NK-92 (cell line): ENCODE measurements around the gene HOXB4.

Experiments used
- DNase-seq: peaks from one replicate; lab custom pipeline; 2025; ENCODE audit not compliant: unreplicated experiment; lab: John Stamatoyannopoulos, UW

The HOXB4 gene

DNA sequence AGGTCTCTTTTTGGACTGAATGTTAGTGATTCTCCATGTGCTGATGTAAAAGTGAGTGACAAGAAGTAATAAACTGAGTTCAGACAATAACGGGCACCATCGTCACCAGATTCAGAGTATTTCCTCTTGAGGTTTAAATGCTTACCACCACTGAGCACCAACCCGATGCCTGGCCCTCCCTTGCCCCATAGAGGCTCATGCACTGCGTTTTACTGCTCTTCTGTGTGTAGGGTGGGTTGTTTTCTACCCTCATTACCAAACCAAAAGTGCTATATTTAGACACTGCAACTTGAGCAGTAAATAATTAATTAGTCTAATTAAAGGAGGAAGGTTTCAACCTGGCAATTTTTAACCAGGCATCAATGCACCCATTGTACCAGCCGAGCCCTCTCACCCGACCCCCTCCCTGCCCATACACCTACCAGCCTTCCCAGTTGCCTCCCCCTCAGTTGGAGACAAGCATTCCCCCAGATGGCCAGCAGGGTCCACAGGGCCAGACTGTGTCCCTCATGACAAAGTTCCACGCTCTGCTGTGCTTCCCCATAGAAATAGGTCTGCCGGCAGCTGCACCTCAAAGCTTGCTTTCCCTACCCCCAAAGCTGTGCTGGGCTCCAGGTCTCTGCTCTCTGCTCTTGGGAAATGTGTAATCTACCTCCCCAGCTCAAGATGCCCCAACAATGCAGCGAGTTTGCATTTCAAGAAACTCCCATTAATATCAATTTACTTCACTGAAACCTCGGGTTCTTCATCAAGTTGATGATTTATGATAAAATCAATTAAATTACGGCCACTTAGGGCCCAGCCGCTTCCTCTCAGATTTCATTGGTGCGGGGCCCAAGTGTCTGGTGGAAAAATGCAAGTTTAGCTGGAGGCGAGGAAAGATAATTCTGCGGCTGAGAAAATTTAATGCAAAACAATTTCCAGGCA is 16.0 kb downstream of the HOXB4 start:
- DNase-seq = no peak

DNA sequence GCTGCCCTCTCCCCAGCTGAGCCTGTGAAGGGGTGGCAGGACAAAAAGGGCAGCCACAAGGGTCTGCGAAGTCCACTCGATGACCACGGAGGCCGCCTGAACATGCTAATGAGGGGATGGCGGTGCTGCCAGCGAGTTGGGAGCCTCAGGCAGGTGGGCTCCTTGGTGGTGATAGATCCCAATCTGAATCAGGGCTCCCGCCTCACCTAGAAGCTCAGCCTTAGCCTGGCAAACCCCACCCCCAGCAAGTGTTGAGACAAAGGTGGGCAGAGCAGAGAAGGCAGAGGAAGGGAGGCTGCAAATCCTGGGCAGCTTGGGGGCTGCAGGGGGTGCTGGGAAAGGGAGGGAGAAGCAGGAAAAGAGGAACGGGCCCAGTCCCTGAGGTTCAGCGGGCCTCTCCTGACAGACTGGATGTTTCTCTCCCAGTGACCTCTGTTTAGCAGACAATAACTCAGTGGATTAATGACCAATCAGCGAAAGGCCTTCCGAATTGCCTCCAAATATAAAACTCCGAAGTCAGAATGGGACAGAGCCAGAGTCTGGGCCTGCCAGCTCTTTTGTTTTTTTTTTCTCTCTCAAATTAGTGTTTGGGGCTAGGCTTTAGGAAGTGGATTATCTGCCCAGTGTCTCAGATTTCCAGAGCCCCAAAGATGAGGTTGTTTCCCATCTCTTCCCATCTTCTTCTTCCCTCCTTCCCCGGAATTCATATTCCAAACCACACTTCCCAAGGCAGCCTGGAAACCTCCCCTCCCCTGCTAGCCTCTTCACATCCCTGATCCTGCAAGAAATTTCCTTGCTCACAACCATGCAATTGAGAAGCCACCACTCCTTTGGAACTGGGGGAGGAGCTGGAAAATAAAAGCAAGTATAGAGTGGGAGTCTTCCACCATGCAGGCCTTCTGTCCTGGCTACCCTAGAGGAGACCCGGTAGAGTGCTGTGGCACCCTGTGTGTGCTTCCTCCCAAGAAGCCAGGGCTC is 18.0 kb downstream of the HOXB4 start:
- DNase-seq = no peak

DNA sequence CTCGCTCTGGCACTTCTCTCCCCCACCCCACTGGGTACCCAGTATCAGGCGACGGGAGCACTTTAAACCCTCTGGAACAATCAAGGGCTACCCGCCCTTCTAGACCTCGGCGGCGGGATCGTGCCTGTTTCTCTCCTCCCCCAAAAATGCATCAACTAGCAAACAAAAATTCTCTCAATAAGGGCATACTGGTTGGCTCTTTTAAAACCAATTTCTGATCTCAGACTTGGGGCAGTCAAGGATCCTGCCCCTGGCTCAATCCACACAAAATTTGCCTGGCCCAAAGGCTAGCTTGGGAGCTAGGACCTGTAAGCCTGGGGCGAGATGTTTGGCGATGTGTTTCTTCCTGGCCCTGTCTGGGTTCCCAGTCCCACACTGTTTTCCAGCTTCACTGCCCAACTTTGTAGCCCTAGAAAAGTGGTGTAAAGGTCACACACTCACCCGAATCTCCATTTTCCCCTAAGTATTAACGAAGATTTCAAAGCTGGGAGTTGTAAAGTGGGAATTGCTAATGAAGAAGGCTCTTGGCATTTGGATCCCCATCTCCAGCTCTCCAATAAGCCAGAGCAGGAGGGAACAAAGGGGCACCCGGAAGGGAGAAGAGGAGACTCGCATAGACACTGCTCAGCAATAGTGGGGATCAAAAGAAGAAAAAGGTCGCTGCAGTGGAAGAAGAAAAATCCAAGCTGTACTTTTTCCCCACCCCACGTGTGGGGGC is 18.9 kb downstream of the HOXB4 start:
- DNase-seq = no peak

DNA sequence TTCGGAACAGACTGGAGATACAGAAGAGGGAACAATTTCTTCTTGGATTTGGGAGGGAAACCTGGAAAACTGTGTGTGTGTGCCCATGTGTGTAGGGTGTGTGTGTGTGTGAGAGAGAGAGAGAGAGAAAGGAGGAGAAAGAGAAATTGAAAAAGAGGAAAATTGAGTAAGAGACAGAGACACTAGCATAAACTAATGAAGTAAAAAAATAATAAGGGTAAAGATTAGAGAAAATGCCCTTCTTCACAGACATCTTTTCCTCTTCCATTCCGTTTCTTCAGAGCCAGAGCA is 19.4 kb downstream of the HOXB4 start:
- no peak for DNase-seq

DNA sequence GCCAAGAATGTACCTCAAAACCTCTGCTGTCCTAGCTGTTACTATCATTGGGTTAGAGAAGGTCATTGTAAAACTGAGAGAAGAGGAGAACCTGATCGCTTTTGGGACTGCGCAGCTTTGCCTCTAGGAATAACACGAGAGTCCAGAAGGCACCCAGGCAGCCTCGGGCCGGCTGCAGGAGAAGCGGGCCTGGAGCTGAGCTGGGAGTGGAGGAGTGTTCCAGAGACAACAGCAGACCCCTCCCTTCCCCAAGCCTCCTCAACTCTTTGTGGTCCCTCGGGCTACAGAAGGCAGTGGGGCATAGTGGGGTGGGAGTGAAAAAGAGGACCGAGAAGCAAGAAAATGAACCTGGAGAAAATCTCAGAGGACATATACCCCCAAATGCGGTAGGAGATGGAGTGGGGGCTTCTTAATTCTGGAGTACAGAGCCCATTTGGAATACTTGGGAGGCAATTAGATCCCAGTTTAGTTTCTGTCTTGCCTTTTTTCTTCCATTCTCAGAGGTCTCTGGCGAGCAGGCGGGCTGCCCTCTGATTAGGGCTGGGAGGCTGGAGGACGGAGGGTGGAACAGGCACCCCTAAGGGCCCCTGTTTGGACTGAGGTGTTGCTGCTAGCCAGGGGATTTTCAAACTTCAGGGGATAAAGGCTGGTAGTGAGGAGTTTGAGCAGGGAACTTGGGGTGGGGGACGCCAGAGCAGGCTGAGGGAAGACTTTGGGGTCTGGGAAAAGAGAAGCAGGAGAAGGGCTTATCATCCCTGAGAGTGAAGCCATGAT is 19.9 kb downstream of the HOXB4 start:
- no peak for DNase-seq

DNA sequence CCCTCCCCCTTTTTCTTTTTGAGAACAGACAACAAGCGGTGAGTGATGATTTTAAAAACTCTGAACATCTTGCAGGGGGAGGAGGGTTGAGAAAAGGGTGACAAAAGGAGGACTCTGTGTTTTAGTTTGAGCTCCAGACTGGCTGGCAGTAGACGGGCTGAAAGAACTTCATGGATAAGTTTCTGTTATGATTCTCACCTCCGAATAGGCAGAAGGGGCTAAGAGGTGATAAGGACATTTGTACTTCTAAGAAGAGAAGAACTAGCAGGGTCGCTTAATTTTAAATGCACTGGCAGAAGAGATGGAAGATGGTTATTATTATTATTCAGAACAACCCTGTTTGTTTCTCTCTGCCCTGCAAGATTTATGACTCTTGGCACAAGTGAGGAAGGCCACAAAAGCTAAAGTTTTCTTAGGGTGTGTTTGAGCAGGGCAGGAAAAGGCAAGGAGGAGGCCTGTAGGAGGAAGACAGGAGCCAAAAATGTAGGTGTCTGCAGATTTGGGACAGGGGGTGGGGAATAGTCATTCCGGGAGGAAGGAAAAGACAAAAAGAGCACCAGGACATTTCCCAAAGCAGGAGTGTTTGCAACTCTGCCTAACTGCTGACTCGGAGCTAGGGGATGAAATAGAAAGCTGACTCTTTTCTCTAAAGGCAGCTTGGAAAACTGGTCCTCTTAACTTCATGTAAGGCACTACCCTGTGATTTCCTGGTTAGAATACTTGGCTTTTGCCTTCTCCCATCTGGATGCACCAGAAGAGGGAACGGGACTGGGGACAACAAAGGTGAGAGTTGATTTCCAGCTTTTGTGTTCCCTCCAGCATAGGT is 21.4 kb downstream of the HOXB4 start:
- DNase-seq = no peak

DNA sequence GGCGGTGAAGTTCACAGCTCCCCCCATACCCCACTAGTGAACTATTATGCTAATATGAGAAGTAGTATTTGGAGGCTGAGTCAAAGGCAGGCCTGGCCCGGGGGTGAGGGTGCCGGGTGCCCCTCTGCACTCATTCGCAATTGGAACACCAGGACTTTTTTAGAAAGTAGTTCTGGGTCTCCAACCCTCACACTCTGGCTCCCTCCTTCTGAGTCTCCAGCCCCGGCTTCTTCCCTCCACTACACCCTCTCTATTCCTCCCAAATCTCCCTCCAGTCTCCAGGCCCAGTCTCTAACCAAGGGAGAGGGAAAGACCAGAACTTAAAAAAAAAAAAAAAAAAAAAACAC is 21.9 kb downstream of the HOXB4 start:
- no peak for DNase-seq

DNA sequence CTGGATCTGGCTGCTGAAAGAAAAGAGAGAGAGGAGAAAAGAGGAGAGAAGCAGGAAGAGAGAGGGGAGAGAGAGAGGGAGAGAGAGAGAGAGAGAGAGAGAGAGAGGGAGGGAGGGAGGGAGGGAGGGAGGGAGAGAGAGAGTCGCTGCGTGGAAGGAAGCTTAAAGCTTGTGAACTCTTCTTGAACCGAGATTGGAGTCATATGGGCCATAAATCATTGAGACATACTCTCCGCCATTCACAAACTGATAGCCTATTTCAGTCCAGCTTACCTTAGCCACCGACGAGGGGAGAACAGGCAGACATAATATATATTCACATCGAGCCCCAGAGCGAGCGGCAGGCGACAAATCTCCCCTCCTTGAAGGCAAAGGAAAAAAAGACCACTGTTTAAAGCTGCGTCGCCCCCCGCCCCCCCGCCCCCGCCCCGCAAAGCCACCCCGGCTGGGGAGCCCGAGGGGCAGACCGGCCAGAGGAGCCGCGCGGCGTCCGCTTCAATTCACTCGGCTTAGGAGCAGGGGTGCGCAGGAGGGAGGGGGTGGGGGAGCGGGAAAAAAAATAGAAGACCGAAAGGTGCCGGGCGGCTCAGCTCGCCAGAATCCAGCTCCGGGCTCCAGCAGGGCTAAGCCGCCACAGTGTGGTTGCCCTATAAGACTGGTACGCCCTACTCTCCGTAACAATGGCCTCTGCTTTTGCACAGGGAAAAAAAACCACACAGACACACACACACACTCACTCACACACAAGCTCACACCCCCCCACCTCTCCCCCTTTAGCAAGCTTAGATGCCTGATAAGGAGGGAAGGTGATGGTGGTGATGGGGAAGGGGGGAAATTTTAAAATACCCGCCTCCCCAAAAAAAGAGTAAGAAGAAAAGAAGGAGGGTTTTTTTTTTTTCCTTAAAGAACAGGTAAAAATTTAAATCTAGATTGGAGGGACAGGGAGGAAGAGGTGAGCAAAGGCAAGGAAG is 22.6 kb downstream of the HOXB4 start:
- no peak for DNase-seq

DNA sequence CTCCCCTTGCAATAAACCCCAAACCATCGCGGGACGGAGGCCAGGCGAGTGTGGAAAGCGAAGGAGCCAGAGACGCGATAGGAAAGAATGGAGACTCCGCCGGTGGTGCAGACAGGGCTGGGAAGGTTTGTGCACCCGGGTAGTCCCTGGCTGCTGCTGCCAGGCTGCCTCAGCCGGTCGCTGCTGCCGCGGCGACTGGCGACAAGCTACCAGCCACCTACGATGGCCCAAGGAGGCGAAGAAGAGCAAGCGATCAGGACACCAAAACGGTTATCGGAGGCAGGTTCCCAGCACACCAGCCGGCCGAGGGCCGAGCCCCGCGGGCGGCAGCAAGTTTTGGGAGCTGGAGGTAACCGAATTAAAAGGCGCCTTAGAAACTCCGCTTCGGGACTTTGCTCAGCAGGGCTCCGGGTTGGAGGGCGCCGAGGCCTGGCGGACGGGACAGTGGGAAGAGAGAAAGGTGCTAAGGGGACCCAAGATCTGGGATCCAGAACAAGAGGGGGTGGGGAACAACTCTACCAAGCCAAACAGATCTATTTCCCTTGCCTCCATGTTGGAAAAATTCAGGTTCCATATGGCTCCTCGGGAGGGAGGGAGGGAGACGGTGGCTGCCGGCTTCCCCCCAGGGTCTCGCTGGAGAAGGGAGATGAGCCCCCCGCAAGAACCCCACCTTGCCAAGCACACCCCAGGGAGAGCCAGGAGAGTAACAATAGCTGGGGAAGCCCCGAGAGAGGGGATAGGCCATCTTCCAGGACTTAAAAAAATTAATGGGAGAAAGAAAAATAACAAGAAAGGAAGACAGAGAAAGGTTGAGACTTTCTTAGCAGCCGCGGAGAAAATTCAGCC is 23.5 kb downstream of the HOXB4 start:
- no peak for DNase-seq

DNA sequence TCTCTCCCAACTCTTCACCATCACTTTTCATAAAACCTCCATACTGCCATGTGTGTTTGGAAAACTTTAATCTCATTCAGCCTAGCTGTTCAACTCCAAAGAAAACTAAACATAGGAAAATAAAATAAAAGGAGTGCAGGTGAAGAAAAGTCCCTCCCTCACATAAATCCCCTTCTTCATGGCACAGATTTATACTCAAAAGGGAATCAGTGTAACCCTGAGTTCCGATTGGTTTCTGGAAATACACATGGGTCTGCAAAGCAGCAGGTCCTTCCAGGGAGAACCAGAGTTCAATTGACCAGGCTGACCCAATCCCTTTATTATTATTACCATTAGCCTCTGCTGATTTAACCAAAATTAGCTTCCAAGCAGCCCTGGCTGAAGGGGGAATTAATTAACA is 24.3 kb downstream of the HOXB4 start:
- DNase-seq = no peak

DNA sequence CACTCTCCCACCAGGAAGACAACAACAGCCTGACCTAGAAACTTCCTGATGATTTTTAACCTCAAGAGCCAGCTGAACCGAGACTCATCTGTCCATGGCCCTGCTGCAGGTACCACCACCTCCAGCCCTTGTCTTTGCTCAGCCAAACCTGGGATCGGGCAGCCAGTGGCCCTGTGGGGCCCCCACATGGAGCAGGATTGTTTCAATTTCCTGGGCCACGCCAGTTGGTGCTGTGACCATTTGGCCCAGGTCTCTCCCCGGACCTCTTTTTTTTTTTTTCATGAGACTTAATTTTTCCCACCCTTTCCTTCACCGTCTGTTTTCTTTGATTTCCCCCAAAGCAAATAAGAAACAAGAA is 25.0 kb downstream of the HOXB4 start:
- DNase-seq = no peak

DNA sequence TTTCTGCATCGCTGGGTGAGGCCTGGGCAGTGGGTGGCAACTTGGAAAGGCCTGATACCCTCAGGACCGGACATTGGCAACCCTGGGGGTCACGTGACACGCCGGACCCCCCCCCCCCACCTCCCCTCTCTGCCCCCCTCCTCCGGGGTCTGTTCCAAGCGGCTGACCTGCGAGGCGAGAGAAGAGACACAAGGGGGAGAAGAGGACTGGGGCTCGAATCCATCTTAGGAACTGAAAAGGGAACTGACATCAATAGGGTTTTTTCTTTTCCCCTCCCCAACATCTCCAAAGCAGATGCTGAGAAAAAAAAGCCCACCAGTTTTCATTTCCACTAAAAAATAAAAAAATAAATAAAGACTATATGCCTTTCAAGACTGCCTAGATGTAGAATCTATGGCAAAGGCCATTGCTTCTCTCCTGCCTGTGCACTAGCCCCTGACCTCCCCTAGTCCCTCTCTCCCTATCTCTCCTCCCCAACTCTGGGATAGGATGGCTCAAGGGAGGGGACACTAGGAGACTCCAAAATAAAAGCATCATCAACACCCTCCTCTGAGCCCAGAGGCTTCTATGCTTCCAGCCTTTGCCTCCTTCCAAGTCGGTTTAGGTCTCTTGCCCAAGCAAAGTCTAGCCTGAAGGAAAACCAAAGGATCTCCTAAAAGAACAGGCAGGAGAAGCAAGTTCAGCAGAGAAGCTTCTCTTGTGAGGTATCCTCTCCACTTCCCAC is 25.5 kb downstream of the HOXB4 start:
- DNase-seq = no peak

DNA sequence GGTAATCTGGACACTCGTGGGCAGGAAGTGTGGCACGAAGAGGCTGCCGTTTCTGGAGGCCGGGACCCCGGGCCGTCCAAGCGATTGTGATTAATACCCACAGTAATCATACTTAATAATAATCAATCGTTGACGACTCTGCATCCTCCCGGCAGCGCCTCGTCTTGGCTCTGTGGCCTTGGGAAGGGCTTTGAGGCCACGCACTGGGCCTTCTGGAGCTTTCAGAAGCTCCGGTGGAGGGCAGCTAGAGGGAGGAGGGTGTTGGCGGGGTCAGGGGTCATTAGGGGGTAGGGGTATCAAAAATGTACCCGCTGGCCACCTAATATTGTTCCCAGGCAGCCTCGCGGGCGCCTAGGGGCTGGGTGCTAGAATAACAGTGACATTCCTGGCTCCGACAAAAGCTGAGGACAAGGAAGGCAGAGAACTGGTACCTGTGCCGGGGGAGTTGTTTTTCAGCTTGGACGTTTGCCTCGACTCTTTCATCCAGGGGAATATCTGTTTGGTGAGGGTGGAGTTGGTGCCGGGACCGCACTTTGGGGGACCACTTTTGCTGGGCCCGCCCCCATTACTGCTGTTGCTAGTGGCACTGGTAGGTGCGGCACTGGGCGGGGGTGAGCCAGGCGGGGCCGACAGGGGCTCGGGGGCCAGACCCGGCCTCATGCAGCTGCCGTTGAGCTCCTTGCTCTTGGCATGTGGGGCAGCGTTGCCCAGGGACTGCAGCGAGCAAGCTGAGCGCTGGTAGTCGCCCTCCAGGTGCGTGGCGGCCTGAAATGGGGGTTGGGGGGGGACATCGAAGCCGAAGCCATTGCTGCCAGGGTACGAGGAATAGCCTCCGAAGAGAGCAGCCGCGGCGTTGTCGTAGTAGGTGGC is 26.3 kb downstream of the HOXB4 start:
- DNase-seq = no peak

DNA sequence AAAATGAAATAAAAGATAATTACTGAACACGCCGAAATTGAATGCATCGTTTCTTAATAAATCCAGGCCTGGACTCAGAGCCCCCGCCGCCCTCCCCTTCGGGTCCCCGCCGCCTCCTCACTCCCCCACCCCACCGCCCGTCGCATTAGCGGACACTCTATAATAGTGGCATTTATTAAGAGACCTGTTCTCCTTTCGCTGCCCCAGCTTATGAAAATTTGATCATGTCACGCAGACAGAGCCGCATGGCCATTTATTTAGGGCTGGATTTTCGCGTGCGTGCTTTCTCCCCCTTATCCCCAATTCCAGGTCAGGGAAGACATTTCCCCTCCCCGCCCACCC is 27.0 kb downstream of the HOXB4 start:
- no peak for DNase-seq

DNA sequence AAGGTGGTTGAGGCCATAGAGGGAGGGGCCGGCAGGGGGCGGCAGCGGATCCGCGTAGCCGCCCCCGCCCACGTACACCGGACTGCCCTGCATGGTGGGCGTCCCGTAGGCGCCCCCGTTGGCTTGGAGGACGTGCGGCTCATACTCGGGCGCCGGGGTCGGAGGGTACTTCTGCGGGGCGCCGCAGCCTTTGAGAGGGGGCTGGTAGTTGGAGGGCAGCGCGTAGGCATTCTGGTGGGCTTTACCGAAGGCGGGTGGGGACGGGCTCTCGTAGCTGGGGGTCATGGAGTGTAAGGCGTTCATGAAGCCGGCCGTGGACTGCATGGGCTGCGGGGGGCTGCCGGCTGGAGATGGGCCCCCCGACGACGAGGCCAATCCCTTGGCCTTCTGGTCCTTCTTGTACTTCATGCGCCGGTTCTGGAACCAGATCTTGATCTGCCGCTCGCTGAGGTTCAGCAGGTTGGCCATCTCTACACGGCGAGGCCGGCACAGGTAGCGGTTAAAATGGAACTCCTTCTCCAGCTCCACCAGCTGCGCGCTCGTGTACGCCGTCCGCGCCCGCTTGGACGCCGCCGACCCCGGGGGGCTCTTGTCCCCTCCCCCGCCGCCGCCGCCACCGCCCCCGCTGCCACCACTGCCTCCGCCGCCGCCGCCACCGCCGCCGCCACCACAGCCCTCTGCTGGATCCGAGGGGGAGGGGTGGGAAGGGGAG is 27.5 kb downstream of the HOXB4 start:
- no peak for DNase-seq
